WI38 (cell line): ENCODE measurements around the gene GSKIP.

Source experiments
- H3K4me3 ChIP-seq: 2 replicates; pipeline ENCODE4 v1.5.1; 2011; ENCODE audit warnings: low read depth, mild to moderate bottlenecking, control low read depth, low read length
- CTCF ChIP-seq: IDR thresholded peaks from 2 replicates; pipeline ENCODE4 v1.5.1; 2012; ENCODE audit warnings: low read depth, mild to moderate bottlenecking, control low read depth, low read length

GSKIP gene

GRCh38 chr14:96393071-96393691, 29.9 kb downstream of the GSKIP start:
- TF ChIP-seq CTCF, result no peak
- no peak overlapping the region for H3K4me3 ChIP-seq

GRCh38 chr14:96394047-96394815, 30.9 kb downstream of the GSKIP start:
- H3K4me3 ChIP-seq, result no peak overlapping the region
- TF ChIP-seq CTCF, result no peak

GRCh38 chr14:96398432-96398831, 35.1 kb downstream of the GSKIP start:
- no peak for TF ChIP-seq CTCF
- no peak overlapping the region for H3K4me3 ChIP-seq

- no peak for TF ChIP-seq CTCF
- no peak overlapping the region for H3K4me3 ChIP-seq
These were observed 35.6 kb downstream of the GSKIP start for GRCh38 chr14:96398921-96399320.

- TF ChIP-seq CTCF, result no peak
These were observed 36.1 kb downstream of the GSKIP start for GRCh38 chr14:96399405-96399804.

GRCh38 chr14:96400495-96400894, 37.2 kb downstream of the GSKIP start:
- no peak overlapping the region for H3K4me3 ChIP-seq
- TF ChIP-seq CTCF, result no peak

More at GRCh38 chr14:96399405-96399804, 36.1 kb downstream of the GSKIP start:
- no peak overlapping the region for H3K4me3 ChIP-seq

- no peak for TF ChIP-seq CTCF
- no peak overlapping the region for H3K4me3 ChIP-seq
These were observed 40.1 kb downstream of the GSKIP start for GRCh38 chr14:96403409-96403808.
